T-helper 9 cell (primary cell): ENCODE results near the gene CCDC187.

Experiments used
- DNase-seq: peaks from one replicate; pipeline ENCODE4 v3.0.0-alpha.2; 2020

CCDC187 gene

DNA sequence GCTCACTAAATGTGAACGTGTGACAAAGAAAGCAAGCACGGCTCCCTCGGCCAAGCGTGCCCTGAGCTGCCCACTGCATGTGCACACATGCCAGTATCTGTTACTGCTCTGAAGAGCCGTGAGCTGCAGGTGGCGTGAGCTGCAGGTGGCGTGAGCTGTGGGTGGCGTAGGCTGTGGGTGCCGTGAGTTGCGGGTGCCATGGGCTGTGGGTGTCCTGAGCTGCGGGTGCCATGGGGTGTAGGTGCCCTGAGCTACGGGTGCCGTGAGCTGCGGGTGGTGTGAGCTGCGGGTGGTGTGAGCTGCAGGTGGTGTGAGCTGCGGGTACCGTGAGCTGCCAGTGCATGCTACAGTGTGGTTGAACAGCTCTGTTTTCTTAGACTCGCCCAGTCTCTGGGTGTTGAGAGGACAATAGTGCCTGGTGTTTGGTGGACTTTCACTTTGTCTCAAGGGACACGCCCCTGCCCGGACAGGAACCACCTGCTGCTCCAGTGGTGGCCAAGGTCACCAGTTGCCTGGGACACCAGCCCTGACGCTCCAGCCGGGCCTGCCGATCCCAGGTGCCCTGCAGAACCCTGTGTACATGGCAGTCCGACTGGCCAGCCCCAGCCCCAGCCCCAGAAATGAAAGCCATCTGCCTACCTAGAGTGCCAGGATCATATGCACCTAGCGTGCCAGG is 6.7 kb downstream of the CCDC187 start:
- DNase-seq: no peak

DNA sequence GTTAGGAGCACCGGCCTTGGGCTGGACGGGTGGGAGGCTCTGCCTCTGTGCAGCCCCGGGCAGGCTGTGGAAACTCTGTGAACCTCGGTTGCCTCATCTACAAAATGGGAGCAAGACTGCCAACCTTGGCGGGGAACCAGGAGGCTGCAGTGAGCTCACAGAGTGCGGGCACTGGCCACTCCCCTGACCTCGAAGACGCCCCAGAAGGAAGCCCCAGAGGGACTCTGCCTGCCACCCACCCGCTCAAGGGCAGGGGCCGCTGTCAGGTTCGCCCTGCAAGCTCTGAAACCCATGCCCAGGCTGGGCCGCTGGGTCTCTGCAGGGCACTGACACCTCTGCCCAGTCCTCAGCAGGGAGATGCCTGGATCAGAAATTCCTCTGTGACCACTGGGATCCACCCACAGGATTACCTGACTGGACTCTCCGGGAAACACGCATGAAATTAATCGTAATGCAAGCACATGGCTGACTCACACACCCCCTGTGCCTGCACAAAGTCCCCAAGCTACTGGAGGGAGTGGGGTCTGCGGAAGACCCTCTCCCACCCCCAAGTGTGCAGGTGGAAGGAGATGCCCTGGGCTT is 7.4 kb downstream of the CCDC187 start:
- DNase-seq: no peak

DNA sequence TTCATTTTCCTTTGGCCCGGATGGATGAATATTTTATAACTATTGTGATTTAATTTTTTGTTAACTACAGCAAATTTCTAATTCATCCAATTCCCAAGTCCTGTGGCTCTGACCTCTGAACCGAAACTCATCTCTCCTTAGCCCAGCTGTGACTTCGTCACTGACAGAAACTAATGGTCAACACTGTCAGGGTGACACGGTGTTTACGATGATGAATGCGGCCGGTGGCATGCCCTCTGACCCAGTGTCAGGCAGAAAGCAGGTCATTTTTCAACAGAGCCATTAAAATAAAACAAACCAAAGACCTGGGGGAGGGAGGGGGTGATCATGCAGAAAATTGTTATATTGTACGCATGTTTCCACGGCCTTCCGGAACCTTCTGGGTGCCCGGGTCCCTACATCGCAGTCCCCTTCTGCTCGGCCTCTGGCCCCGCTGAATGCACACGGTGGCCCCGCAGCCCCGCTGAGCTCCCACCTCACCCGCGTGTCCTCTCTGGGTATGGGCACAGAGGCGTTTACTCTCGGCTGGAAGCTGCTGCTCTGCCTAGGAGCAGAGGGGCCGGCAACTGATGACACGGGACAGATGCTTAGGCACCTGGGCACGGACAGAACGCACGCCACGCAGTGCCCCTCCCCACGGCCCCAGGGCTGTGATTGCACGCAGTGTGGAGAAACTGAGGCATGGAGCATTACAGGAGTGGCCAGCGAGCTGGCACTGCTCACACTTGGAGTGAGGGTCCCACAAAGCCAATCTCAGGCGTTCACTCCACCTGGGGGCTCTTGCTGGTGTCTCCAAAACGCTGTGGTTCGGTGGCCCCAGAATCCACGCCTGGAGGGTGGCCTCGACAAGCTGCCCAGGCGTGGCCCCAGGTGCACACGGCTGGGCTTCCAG is 8.1 kb downstream of the CCDC187 start:
- no peak for DNase-seq

DNA sequence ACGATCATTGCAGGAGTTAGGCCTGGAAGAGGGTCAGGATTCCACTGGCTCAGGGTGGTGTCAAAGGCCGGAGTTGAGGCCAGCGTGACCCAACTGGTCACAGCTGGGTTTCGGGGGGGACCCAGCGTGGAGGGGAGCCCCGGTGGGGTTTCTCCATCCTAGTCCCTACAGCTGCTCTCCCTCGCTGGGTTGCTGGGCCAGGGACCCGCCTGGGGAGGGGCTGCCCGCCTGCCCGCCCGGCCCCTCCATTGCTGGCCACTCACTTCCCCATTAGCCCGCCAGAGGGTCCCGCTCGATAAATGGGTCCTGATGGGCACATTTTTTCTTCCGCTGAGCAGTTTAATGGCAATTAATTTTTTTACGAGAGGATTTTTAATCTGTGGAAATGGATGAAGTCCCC is 8.8 kb downstream of the CCDC187 start:
- no peak for DNase-seq

DNA sequence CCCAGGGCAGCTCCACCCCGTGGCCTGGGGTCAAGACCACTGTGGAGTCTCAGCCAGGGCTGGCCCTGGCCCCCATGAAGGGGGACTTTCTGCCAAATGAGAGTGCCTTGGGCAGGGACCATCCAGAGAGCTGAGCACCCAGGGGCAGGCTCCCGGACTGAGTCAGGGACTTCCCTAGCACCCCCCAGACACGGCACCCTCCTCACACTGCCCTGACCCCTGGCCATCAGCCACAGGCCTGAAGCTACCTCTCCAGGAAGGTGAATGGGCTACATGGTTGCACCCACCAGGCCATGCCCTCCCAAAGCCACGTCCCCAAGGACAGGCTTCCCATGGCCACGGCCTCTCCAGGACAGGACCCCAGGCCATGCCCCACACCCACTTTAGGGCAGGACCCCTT is 9.5 kb downstream of the CCDC187 start:
- DNase-seq: no peak

DNA sequence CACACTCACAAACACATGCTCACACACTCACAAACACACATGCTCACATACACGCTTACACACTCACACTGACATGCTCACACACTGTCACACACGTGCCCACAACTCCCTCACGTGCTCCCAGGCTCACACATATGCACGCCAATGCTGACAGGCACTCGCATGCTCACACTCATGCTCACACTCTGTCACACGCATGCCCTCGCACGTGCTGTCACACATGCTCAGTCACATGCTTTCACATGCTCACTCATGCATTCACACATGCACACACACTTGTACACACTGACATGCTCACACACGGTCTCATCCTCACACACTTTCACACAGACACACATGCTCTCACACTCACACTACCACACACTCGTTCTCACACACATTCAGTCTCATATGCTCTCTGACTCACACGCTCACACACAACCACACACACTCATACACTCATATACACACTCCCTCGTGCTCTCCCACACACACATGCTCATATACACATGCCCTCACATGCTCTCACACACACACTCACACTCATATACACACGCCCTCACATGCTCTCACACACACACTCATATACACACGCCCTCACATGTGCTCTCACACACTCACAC is 10.3 kb downstream of the CCDC187 start:
- DNase-seq: no peak

DNA sequence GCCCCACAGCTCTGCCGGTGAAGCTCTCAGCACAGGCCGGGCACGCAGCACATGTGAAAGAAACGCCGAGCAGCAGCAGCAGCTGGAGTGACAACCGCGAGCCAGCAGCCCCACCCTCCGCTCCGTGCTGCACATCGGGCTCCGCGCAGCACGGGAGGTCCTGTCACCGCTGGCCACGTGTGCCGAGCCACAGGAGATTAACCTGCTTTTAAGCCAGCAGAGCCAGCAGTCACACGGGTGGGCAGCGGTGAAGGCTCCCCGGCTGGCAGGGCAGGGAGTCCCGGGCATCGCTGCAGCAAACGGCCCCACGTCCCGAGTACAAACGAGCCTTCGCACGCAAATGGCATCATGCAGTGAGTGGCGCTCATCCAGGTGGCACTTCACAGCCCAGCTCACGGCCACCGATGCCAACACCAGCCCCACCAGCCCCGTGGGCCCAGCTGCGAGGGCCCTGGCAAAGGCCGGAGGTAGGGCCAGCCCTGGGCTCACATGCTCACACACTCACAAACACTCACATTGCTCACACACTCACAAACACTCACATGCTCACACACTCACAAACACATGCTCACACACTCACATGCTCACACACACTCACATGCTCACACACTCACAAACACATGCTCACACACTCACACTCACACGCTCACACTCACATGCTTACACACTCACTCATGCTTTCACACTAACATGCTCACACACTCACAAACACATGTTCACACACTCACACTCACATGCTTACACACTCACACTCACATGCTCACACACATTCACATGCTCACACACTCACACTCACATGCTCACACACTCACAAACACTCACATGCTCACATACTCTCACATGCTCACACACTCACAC is 11.1 kb downstream of the CCDC187 start:
- DNase-seq: no peak

DNA sequence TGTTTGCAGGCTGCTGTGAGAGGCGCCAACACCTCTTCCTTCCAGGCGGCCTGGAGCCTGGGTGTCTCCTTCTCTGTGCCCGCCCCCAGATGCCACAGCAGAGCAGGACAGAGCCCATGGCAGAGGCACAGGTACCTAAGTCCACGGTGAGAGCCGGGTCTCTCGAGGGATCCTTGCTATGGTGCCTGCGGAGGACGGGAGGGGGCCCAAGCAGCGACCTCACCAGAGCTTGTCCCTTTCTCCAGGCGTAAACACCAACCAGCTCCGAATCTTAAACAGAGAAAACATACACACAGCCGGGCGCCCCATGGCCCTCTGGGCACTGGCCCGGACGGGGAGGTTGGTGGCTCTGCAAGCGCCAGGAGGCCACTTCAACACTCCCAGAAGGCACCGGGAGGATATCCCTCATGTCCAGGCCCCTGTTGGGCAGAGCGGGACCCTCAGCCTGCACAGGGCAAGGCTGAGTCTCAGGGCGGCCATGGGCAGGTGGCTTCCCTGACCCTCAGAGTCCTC is 11.8 kb downstream of the CCDC187 start:
- DNase-seq: no peak

DNA sequence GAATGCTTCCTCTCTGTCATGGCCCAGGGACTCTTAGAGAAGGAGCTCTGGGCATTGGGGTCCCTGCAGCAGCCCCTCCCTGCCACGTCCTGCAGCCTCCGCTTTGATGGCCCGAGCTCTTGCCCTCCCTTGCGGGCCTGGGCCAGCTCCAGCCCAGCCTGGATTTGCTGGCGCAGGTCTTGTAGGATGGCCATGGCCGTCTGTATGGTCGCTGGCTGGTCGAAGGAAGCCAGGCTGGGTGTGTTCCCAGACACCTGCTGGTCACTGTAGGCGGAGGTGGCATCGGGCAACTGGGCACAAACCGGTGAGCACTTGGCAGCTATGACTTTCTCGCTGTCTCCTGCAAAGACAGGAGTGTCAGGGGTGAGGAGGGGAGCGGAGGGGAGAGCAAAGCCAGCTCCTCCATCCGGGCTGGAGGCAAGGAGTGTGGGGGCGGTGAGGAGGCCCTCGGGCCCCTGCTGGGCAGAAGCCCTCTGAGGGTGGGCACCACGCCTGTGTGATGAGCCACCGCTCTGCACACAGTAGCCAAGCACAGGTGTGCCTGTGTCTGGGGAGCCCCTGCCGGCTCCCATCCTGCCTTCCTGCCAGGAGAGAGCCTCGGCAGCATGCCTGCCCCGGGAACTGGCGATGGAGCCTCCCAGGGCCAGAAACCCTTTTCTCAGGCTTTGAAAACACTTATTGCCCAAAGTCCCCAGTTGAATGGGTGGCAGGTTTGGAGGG is 12.4 kb downstream of the CCDC187 start:
- no peak for DNase-seq

DNA sequence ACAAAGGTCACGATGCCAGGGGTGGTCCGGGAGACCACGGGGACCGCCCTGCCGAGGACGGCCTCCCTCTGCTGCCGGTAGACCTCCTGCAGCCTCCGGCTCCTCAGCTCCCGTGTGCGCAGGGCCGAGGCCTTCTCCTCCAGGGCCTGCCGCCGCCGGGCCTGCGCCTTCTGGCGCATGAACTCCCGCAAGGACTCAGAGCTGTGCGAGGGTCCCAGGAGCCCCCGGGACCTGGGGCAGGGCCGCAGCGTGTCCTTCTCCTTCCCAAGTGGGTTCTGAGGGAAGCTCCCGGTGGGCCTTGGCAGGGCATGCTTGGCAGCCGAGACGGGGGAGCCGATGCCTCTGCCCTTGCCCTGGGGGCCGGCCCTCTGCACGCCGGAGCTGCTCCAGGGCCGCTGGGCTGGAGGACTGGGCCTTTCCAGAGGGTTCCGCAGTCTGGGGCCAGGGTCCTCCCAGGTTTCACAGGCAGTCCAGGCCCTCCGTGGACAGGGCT is 13.3 kb downstream of the CCDC187 start:
- DNase-seq: no peak

DNA sequence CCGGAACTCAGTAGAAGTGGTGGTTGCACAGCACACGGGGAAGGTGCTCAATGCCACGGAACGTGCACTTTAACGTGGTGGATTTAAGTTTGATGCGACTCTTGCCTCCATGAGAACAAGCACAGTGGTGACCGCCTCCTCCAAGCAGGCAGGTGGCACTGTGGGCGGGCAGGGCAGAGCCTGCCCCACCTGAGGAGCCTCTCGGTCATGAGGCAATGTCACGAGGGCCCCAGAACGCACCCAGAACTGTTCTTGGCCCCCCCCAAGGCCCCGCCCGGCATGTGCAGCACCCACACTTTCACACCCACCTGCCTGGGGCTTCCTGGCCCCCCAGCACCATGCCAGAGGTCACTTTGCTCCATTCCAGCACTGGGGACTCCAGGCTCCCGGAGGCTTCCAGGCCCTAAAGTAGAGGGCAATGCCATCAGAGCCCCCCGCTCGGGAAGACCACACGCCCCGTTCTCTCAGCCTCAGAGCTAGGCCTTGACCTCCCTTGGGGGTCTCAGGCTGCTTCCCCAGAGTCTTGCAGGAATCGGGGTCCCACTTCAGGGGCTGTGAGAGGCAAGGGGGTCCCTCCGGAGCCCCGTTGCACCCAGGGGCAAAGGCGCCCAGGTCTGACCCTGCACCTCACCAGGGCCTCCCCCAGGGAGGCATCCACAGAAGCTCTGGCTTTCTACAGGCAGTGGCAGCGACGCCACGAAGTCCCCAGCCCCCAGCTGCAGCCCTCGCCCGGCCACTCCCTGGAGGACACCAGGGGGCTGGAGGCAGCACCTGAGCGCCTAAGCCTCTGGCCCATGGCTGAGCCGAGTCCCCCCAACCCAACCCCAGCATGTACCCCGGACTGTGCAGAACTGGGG is 14.0 kb downstream of the CCDC187 start:
- DNase-seq: no peak

DNA sequence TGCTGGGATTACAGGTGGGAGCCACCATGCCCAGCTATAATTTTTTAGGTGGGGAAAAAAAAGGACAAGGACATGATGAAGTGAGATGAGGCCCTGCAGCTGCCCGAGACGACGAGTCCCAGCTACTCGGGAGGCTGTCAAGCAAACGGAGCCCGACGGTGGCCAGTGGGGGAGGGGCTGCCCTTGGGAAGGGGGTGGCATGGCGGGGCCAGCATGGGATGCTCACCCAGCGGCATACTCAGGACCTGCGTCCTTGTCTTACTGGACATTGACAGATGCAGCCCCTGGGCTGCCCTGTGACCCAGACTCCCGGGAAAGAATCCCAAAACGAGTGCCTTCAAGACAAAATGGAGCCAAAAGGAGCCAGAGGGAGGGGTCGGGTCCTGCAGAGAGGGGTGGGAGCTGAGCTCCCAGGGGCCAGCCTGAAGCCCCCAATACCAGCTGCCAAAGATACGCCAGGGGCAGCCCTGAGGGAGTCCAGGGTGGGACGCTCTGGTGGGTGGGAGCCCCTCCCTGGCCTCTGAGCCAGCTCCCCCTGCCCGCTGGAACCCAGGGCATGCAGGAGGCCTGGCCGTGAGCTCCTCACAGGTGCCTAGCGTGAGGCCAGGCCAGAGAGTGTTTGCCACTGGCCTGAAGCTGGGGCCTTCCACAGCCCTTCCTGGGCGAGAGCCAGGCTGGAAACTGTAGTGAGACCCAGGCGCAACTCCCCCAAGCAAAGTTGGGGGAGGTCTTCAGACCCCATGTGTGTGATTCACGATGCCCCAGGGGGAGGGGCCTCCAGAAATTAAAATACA is 15.7 kb downstream of the CCDC187 start:
- no peak for DNase-seq

DNA sequence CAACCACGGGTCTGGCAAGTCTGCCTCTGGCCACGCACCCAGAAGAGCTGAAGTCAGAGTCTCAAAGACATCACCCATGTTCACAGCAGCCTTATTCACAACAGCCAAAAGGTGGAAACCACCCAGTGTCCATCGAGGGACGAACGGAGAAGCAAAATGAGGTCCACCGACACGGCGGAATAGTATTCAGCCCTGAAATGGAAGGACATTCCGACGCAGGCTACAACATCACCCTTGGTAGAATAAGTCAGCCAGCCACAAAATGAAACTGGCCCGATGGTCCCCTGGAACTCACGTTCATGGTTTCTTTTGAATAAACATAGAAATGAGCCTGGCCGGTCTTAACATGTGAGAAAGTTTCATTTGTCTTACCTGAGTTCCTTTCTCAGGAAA is 16.9 kb downstream of the CCDC187 start:
- DNase-seq: no peak

DNA sequence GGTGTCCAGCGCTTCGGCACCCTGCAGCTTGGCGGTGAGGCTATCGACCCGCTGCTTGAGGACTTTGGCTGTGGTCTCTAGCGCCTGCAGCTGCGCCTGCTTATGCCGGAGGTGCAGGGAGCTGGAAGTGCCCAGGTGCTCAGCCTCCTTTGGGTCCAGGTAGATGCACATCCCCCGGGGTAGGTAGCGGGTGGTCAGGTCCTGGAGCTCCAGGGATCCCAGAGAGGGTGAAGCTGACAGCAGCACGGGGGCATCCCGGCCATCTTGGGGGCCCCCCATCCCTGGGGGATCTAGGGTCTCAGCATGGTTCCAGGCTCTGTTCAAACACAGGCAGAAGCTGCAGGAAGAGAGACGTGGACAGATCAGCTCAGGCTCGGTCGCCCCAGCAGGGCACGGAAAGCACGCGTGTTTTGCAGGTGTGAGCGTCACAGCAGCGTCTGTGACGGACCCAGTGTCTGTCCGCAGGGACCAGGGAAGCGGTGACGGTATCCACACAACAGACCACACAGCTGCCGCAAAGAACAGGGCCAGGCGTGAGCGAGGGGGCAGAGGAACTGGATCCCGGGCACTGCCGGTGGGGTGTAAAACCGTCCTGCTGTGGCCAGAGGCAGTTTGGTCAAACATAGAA is 17.4 kb downstream of the CCDC187 start:
- no peak for DNase-seq

DNA sequence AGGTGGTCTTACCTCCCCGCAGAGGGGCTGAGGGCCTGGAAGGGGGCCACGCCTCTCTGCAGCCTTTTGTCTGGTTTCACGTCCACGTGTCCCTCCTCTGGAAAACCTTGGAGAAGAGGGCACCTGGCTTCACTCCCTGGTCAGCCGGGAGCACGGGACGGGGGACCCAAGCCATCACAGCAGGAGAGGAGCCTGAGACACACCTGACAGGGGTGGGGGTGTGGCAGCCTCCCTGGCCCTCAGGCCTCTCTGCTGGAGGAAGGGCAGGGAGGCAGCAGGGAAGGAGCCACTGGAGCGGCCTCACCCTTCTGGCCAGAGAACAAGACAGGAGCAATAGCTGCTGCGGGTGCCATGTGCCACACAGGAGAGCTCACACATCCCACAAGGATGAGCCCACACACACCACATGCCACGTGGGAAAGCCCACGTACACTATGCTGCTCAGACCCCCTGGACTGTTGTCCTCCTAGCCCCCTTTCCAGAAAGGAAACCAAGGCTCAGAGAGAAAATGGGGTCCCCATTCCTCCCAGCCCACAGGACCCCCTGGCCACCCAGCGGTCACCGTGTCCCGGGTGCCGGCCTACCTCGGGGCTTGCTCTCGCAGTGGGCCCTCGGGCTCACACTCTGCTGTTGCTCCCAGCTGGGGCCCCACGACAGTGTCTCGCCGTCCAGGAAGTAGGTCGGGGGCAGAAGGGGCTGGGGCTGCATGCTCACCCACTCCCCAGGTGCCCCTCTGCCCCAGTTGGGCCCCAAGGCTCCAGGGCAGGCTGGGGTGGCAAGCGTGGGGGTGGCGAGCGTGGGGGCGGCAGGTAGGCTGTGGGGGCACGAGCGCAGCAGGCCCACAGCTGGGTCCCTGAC is 18.2 kb downstream of the CCDC187 start:
- no peak for DNase-seq

DNA sequence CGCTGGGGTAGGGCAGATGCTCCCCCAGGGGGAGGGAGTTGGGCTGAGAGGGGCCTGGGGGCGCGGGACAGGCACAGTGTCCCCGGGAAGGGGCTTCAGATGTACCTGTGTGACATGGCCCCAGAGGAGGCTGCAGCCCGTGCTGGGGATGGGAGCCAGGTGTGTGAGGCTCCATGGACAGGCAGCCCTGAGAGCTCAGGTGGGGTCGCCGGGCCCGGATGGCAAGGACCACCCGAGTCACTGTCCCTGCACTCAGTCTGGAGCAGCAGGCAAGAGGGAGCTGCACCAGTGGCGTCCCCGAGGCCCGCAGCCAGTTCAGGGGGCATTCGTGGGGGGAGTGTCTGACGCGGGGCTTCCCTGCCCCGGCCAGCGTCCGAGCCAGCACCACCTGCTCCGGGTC is 18.9 kb downstream of the CCDC187 start:
- no peak for DNase-seq

DNA sequence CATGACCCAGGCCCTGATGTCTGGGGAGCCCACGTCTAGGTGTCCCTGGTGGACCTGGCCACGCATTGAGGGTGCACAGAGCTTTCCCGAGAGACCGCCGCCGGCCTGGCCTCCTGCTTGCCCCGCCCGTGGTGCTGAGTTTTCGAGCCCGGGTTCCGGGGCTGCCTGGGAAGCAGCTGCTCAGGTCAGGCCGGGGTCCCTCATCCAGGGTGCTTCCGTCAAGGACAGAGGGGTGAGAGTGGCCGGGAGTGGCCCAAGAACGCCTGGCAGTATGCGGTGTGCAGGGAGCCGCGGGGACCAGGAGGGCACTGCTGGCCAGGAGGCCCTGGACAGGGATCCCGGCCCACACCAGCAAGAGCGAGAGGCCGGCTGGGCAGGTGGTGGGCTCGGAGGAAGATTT is 19.6 kb downstream of the CCDC187 start:
- no peak for DNase-seq
